MM.1S (cell line): ENCODE results near the gene VTI1B.

Experiments used
- CTCF ChIP-seq: fragments of 300-600 bp; sonication (generic); IDR thresholded peaks from 2 replicates; pipeline ENCODE4 v1.5.1; 2016; ENCODE audit warnings: antibody characterized with exemption, low read length, mixed read lengths
- EZH2 ChIP-seq: fragments of 300-600 bp; sonication (generic); optimal IDR thresholded peaks from 2 replicates; pipeline ENCODE3; 2017; ENCODE audit warnings: low read depth, mild to moderate bottlenecking, antibody characterized with exemption, low read length, mixed read lengths
- EZH2phosphoT487 ChIP-seq: fragments of 300-600 bp; sonication (generic); IDR thresholded peaks from 2 replicates; pipeline ENCODE4 v1.6.1; 2018; ENCODE audit warnings: antibody characterized with exemption, low read length

- no peak for TF ChIP-seq CTCF
- TF ChIP-seq EZH2phosphoT487 = no peak
- TF ChIP-seq EZH2 = no peak
Observed at GRCh38 chr14:67641902-67642749, 32.3 kb downstream of the VTI1B start.
